ENCODE measurements around the gene DNAJB13.

Gene DNAJB13

GRCh38 chr11:73962101-73962705 lies 11.4 kb downstream of the DNAJB13 start:
- TF ChIP-seq POLR2A (IDR thresholded peaks at IDR 0.05; ENCODE audit: low read depth, low read length), result no peak
- FAIRE-seq, result no peak
- DNase-seq (ENCODE audit: insufficient read length, low spot score), result no peak

- no peak for TF ChIP-seq POLR2A (IDR thresholded peaks at IDR 0.05; ENCODE audit: low read depth, low read length)
- no peak for DNase-seq (ENCODE audit: insufficient read length, low spot score)
- FAIRE-seq, result no peak
Observed at GRCh38 chr11:73963861-73964260, 13.0 kb downstream of the DNAJB13 start.

GRCh38 chr11:73965076-73965763 lies 14.4 kb downstream of the DNAJB13 start:
- no peak for DNase-seq (ENCODE audit: insufficient read length, low spot score)
- no peak for TF ChIP-seq POLR2A (IDR thresholded peaks at IDR 0.05; ENCODE audit: low read depth, low read length)
- FAIRE-seq, result no peak

GRCh38 chr11:73965764-73966121 lies 14.9 kb downstream of the DNAJB13 start:
- no peak for TF ChIP-seq POLR2A (IDR thresholded peaks at IDR 0.05; ENCODE audit: low read depth, low read length)
- DNase-seq (ENCODE audit: insufficient read length, low spot score), result no peak
- no peak for FAIRE-seq

GRCh38 chr11:73968356-73968966 lies 17.6 kb downstream of the DNAJB13 start:
- FAIRE-seq (no peak), DNase-seq (ENCODE audit: insufficient read length, low spot score) (no peak)
- TF ChIP-seq POLR2A (IDR thresholded peaks at IDR 0.05; ENCODE audit: low read depth, low read length), result no peak

GRCh38 chr11:73969091-73969490 lies 18.3 kb downstream of the DNAJB13 start:
- DNase-seq (ENCODE audit: insufficient read length, low spot score) (no peak), FAIRE-seq (no peak)
- no peak for TF ChIP-seq POLR2A (IDR thresholded peaks at IDR 0.05; ENCODE audit: low read depth, low read length)

- FAIRE-seq, result no peak
- TF ChIP-seq POLR2A (IDR thresholded peaks at IDR 0.05; ENCODE audit: low read depth, low read length), result no peak
- no peak for DNase-seq (ENCODE audit: insufficient read length, low spot score)
Observed at GRCh38 chr11:73969991-73970800, 19.4 kb downstream of the DNAJB13 start.

- DNase-seq (ENCODE audit: insufficient read length, low spot score), result no peak
- FAIRE-seq, result no peak
- no peak for TF ChIP-seq POLR2A (IDR thresholded peaks at IDR 0.05; ENCODE audit: low read depth, low read length)
Observed at GRCh38 chr11:73971175-73971719, 20.4 kb downstream of the DNAJB13 start.

GRCh38 chr11:73972187-73972586 lies 21.4 kb downstream of the DNAJB13 start:
- TF ChIP-seq POLR2A (IDR thresholded peaks at IDR 0.05; ENCODE audit: low read depth, low read length), result no peak
- DNase-seq (ENCODE audit: insufficient read length, low spot score) (no peak), FAIRE-seq (no peak)

- no peak for FAIRE-seq
- no peak for DNase-seq (ENCODE audit: insufficient read length, low spot score)
- no peak for TF ChIP-seq POLR2A (IDR thresholded peaks at IDR 0.05; ENCODE audit: low read depth, low read length)
Observed at GRCh38 chr11:73972620-73973449, 22.0 kb downstream of the DNAJB13 start.

- FAIRE-seq, result no peak
- no peak for TF ChIP-seq POLR2A (IDR thresholded peaks at IDR 0.05; ENCODE audit: low read depth, low read length)
- no peak for DNase-seq (ENCODE audit: insufficient read length, low spot score)
Observed at GRCh38 chr11:73974604-73975478, 24.0 kb downstream of the DNAJB13 start.

GRCh38 chr11:73975479-73975757 lies 24.6 kb downstream of the DNAJB13 start:
- FAIRE-seq (no peak), DNase-seq (ENCODE audit: insufficient read length, low spot score) (no peak)
- TF ChIP-seq POLR2A (IDR thresholded peaks at IDR 0.05; ENCODE audit: low read depth, low read length), result no peak
